HG02763 (cell line): Measurements from ENCODE around the gene NBEA.

Experiments
- ATAC-seq: cut with Tn5 transposase; IDR thresholded peaks from one replicate; pipeline ENCODE4 v1.9.1; 2021; ENCODE audit warnings: mild to moderate bottlenecking, moderate library complexity; ENCODE audit not compliant: unreplicated experiment

Gene NBEA

GRCh38 chr13:35695448-35695770 is 753.3 kb downstream of the NBEA start:
- no peak for ATAC-seq

GRCh38 chr13:35697186-35697730 is 755.2 kb downstream of the NBEA start:
- no peak for ATAC-seq

- no peak for ATAC-seq
These were observed 757.0 kb downstream of the NBEA start for GRCh38 chr13:35698911-35699576.

GRCh38 chr13:35699825-35700510 is 757.9 kb downstream of the NBEA start:
- ATAC-seq, result no peak

GRCh38 chr13:35700671-35701070 is 758.6 kb downstream of the NBEA start:
- no peak for ATAC-seq

GRCh38 chr13:35702316-35702715 is 760.2 kb downstream of the NBEA start:
- ATAC-seq, result no peak

- no peak for ATAC-seq
These were observed 761.0 kb downstream of the NBEA start for GRCh38 chr13:35703061-35703460.

- no peak for ATAC-seq
These were observed 762.3 kb downstream of the NBEA start for GRCh38 chr13:35704331-35704730.

- ATAC-seq, result no peak
These were observed 764.2 kb downstream of the NBEA start for GRCh38 chr13:35706281-35706680.

- no peak for ATAC-seq
These were observed 764.7 kb downstream of the NBEA start for GRCh38 chr13:35706721-35707120.

- ATAC-seq, result no peak
These were observed 769.8 kb downstream of the NBEA start for GRCh38 chr13:35711909-35712308.

- ATAC-seq, result no peak
These were observed 771.1 kb downstream of the NBEA start for GRCh38 chr13:35712907-35713761.

- ATAC-seq, result no peak
These were observed 772.1 kb downstream of the NBEA start for GRCh38 chr13:35714121-35714520.

GRCh38 chr13:35714588-35715377 is 772.7 kb downstream of the NBEA start:
- ATAC-seq, result no peak

- no peak for ATAC-seq
These were observed 774.1 kb downstream of the NBEA start for GRCh38 chr13:35716186-35716585.

- no peak for ATAC-seq
These were observed 774.7 kb downstream of the NBEA start for GRCh38 chr13:35716729-35717128.

GRCh38 chr13:35718084-35718483 is 776.0 kb downstream of the NBEA start:
- no peak for ATAC-seq

- ATAC-seq, result no peak
These were observed 778.2 kb downstream of the NBEA start for GRCh38 chr13:35720290-35720689.

GRCh38 chr13:35720690-35721554 is 778.9 kb downstream of the NBEA start:
- no peak for ATAC-seq
